ENCODE data around the gene TRAF1.

- TF ChIP-seq POLR2A (IDR thresholded peaks at IDR 0.05) (no peak), POLR2AphosphoS5 (IDR thresholded peaks at IDR 0.05) (no peak)
- TF ChIP-seq, protein P1, sequence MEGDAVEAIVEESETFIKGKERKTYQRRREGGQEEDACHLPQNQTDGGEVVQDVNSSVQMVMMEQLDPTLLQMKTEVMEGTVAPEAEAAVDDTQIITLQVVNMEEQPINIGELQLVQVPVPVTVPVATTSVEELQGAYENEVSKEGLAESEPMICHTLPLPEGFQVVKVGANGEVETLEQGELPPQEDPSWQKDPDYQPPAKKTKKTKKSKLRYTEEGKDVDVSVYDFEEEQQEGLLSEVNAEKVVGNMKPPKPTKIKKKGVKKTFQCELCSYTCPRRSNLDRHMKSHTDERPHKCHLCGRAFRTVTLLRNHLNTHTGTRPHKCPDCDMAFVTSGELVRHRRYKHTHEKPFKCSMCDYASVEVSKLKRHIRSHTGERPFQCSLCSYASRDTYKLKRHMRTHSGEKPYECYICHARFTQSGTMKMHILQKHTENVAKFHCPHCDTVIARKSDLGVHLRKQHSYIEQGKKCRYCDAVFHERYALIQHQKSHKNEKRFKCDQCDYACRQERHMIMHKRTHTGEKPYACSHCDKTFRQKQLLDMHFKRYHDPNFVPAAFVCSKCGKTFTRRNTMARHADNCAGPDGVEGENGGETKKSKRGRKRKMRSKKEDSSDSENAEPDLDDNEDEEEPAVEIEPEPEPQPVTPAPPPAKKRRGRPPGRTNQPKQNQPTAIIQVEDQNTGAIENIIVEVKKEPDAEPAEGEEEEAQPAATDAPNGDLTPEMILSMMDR (IDR thresholded peaks at IDR 0.05): no peak
Observed at GRCh38 chr9:120942186-120943001, 15.8 kb upstream of the TRAF1 start.

Measured in suprapubic skin (tissue), 4 donors.